Measurements from ENCODE around the gene PMS1. TPM values are rescaled to one million over a fixed set of nuclear protein-coding genes. Genes with fewer than 3 reads are reported as not detected.

PMS1 gene
- total RNA-seq = 29.5 and 31.5 TPM in 2 replicates

DNA sequence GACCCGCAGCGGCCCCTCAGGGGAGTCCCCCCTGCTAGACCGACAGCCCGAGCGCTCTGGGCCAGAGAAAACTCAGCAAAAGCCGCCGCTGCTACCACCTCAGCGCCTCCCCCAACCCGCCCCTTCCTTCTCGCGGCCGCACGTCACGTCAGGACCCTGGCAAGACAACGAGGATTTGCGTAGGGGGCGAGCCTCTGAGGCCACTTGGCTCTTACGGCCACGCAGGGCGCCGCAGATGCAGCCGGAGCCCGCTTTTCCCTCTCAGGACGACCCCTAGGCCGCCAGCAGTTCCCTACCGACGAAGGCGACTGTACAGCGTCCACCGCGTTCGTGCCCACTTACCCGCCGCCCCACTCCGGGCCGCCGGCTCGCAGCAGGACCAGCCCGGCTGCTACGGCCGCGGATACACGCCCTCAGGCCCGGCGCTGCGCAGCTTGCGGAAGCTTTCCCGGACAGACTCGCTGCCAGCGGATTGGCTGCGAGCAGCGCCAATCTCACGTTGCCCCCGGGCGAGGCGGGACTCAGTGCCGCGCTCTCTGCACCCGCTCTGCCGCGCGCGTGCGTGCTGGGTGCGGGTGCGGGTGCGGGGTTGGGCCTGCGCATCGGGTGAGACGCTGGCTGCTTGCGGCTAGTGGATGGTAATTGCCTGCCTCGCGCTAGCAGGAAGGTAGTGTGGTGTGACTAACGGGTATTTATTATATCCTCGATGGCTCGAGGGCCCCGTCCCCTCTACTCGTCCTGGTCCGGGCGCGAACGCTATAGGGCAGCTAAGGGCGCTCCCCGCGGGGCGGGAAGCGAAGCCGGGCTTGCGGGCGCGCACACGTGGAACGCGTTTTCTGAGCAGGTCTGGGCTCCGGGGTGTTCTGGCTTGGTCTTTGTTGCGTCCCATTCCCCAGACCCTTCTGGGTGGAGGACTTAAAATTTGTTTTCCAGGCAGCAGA, at the start of gene PMS1, which contains the start of gene ORMDL1:
PMS1 (plus strand) TSS at position 524 of the 941 bp plus-strand sequence. CDS start 7,360 bp downstream, outside the sequence.
ORMDL1 (minus strand) TSS at position 413 of the 941 bp plus-strand sequence. CDS start 1,744 bp downstream, outside the sequence.

DNA sequence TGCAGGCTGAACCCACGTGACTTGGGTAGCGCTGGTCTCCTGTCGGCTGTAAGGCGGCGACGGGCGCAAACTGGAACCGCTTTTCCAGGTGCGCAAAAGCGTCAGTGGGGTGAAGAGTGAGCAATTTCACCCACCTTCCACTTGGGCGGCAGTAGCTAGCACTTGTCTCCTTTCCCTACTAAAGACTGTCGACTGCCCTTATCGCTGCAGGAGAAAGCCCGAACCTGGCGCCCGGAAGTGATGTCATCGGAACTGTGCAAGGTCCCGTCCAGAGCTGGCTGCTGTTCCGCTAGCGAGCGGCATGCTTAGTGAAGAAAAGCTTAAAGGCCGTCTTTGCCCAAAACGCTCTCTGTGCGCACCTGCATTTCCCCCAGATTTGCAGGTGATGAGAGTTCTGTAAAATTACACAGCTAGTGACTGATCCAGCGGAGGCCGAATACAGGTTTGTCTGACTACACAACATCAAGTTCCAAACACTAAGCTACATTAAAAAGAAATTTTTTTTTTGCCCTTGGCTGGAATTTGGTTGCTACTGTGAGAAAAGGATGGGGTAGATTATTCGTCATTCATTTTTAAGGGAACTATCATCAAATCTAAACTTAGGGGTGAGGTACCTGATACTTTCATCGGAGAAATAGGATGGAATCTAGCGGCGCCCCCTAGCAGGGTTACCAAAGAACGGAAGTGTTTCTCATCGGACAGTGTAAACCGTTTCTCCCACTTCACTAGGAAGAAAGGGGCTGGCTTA, 21.5 kb upstream of the PMS1 start, which contains the start of gene OSGEPL1:
OSGEPL1 (minus strand) TSS at position 242 of the 748 bp plus-strand sequence. CDS start 1,152 bp downstream, outside the sequence.

Other genes with a start within 250 kb of the PMS1 start
- gene SLC40A1, start 203.7 kb upstream of the PMS1 start, total RNA-seq = 4.5 and 12.9 TPM in 2 replicates
- 74.4 and 87.8 TPM in 2 replicates for gene ASNSD1, start 123.0 kb upstream of the PMS1 start, total RNA-seq
- gene ANKAR, start 109.8 kb upstream of the PMS1 start, total RNA-seq = 2.3 and 3.0 TPM in 2 replicates
- 7.8 and 11.9 TPM in 2 replicates for gene OSGEPL1, start 21.7 kb upstream of the PMS1 start, total RNA-seq
- gene ORMDL1, start 111 bp upstream of the PMS1 start, total RNA-seq = 50.3 and 53.8 TPM in 2 replicates

Data from epithelial cell of umbilical artery (primary cell).